ENCODE data around the gene RNF26.

GRCh38 chr11:119375337-119376196 is 41.2 kb downstream of the RNF26 start:
- no peak for TF ChIP-seq ZNF48 (tag by site-specific recombination; IDR thresholded peaks at IDR 0.05)
- TF ChIP-seq BCL11A (tag by site-specific recombination; IDR thresholded peaks at IDR 0.05; ENCODE audit: low read depth), result no peak
- TF ChIP-seq ZNF664 (tag by site-specific recombination; IDR thresholded peaks at IDR 0.05), result no peak

Data from HEK293 (cell line).